HepG2 (cell line): Measurements from ENCODE around the gene GAS6. TPM values are rescaled to one million over a fixed set of nuclear protein-coding genes. Genes with fewer than 3 reads are reported as not detected.

ENCODE experiments used
- ATAC-seq: fragments of 200-7000 bp; cut with Tn5 transposase; 3 replicates; pipeline ENCODE4 v1.9.1; 2020; ENCODE audit warnings: mild to moderate bottlenecking, moderate library complexity
- BruUV-seq: library from RNA; stranded (reverse); fragments of 400-500 nt; replicated peaks from 2 replicates; lab custom pipeline; 2021; lab: Mats Ljungman, UMichigan
- CTCF ChIA-PET: fragments of 300-600 bp; formaldehyde crosslinking; extraction: SDS; loops from one replicate; lab custom pipeline; 2021; ENCODE audit warnings: low total read pairs, inconsistent platforms, low intra/inter-chr PET ratio; lab: Yijun Ruan, JAX
- POLR2A ChIA-PET: fragments of 350-600 bp; sonication (Branson Sonifier 250); formaldehyde crosslinking; loops from one replicate; lab custom pipeline; 2020; ENCODE audit warnings: antibody characterized with exemption, inconsistent platforms; lab: Yijun Ruan, JAX
- DNase-seq: peaks from one replicate; pipeline ENCODE4 v3.0.0-alpha.2; 2015; ENCODE audit warnings: low spot score
- FAIRE-seq: peaks from 3 replicates; lab custom pipeline; 2011; peaks lifted over from hg19 to GRCh38; lab: Jason Lieb, UNC
- H2AFZ ChIP-seq: one replicate; pipeline ENCODE4 v1.6.1; 2011; ENCODE audit warnings: low read length, inconsistent platforms
- H3K27ac ChIP-seq: fragments of 300-600 bp; 3 replicates; pipeline ENCODE4 v1.8.0; 2011; ENCODE audit warnings: mixed run types, mild to moderate bottlenecking, mixed read lengths, low read length, inconsistent platforms; ENCODE audit not compliant: insufficient read depth; ENCODE audit errors: extremely low read length
- H3K27me3 ChIP-seq, 2 experiments: fragments of 200-600 bp in 1 of 2; 2 replicates in 1 of 2; 3 replicates in 1 of 2; pipeline versions ENCODE4 v1.6.0 to v1.8.0; 2011; ENCODE audit warnings: low read length in 2 of 2, mild to moderate bottlenecking in 2 of 2, moderate library complexity in 2 of 2, inconsistent platforms in 1 of 2; ENCODE audit not compliant: insufficient read depth in 2 of 2, control insufficient read depth in 1 of 2
- H3K36me3 ChIP-seq, 2 experiments: fragments of 200-600 bp in 1 of 2; replicated peaks in 1 of 2; 2 replicates in 1 of 2; 3 replicates in 1 of 2; pipeline versions ENCODE4 v1.5.1 to v1.8.0; 2011; ENCODE audit warnings: low read length in 2 of 2, inconsistent platforms in 1 of 2; ENCODE audit not compliant: insufficient read depth in 2 of 2, control insufficient read depth in 1 of 2
- H3K4me1 ChIP-seq: 2 replicates; pipeline ENCODE4 v1.5.1; 2012; ENCODE audit warnings: low read length, inconsistent platforms; ENCODE audit not compliant: insufficient read depth
- H3K4me2 ChIP-seq: 2 replicates; pipeline ENCODE4 v1.6.0; 2011; ENCODE audit warnings: low read depth, low read length, inconsistent platforms
- H3K4me3 ChIP-seq, 3 experiments: fragments of 200-600 bp in 1 of 3; sonication (generic), shearing (Covaris generic) in 1 of 3; replicated peaks in 1 of 3; 2 replicates each; pipeline ENCODE4 v1.5.1; 2011 to 2016; ENCODE audit warnings: low read length in 3 of 3, inconsistent platforms in 2 of 3, low read depth in 2 of 3, mild to moderate bottlenecking in 2 of 3, control low read depth in 1 of 3, mixed read lengths in 1 of 3; ENCODE audit not compliant: insufficient read depth in 1 of 3
- H3K79me2 ChIP-seq: one replicate; pipeline ENCODE4 v1.6.1; 2011; ENCODE audit warnings: low read length, inconsistent platforms; ENCODE audit not compliant: insufficient read depth
- H3K9ac ChIP-seq: 2 replicates; pipeline ENCODE4 v1.6.0; 2011; ENCODE audit warnings: mild to moderate bottlenecking, low read depth, low read length, inconsistent platforms; ENCODE audit not compliant: insufficient read depth
- H3K9me3 ChIP-seq: 2 replicates; pipeline ENCODE4 v1.5.1; 2012; ENCODE audit warnings: mild to moderate bottlenecking, low read length
- H4K20me1 ChIP-seq: 2 replicates; pipeline ENCODE4 v1.6.0; 2011; ENCODE audit warnings: inconsistent platforms, mild to moderate bottlenecking, low read length, moderate library complexity; ENCODE audit not compliant: insufficient read depth
- MLLT10 ChIP-seq: sonication (generic); formaldehyde crosslinking; IDR thresholded peaks from 2 replicates; pipeline ENCODE4 v1.4.0; 2020; ENCODE audit warnings: missing genetic modification reagents
- REXO4 ChIP-seq: sonication (generic); formaldehyde crosslinking; IDR thresholded peaks from 2 replicates; pipeline ENCODE4 v1.8.0; 2022; ENCODE audit warnings: missing genetic modification reagents, mild to moderate bottlenecking, borderline replicate concordance
- SAP130 ChIP-seq: IDR thresholded peaks from 2 replicates; pipeline ENCODE4 v1.6.1; 2016; ENCODE audit warnings: low read depth
- SMARCE1 ChIP-seq: fragments of 450-650 bp; IDR thresholded peaks from 2 replicates; pipeline ENCODE4 v1.6.1; 2017; ENCODE audit warnings: borderline replicate concordance
- SP2 ChIP-seq: sonication (generic); formaldehyde crosslinking; IDR thresholded peaks from 2 replicates; pipeline ENCODE4 v1.5.1; 2020; ENCODE audit warnings: mild to moderate bottlenecking, missing genetic modification reagents
- TBP ChIP-seq: sonication (generic); formaldehyde crosslinking; IDR thresholded peaks from 2 replicates; pipeline ENCODE4 v1.5.0; 2020; ENCODE audit warnings: missing genetic modification reagents
- ZMYM4 ChIP-seq: sonication (generic); formaldehyde crosslinking; IDR thresholded peaks from 2 replicates; pipeline ENCODE4 v1.8.1; 2023; ENCODE audit warnings: mild to moderate bottlenecking, missing genetic modification reagents
- ZNF33B ChIP-seq: sonication (generic); formaldehyde crosslinking; IDR thresholded peaks from 2 replicates; pipeline ENCODE4 v1.5.1; 2020; ENCODE audit warnings: mild to moderate bottlenecking, missing genetic modification reagents
- WGBS: methylation state at CpG from one replicate; pipeline ENCODE4 v1.1.6; 2017; ENCODE audit warnings: low lambda C conversion rate; 5-methylcytosine and 5-hydroxymethylcytosine counted together
- in situ Hi-C: cut with HindIII; loops from 2 replicates; pipeline ENCODE4 v1.10.0; 2017; ENCODE audit warnings: low pct_unique_long_range_greater_than_20kb; ENCODE audit not compliant: extremely low pct_ligation_motif_present
- intact Hi-C: fragments of 100-400 bp; cut with micrococcal nuclease; formaldehyde crosslinking; loops from one replicate; pipeline ENCODE4 v1.10.0; 2022; ENCODE audit not compliant: unreplicated experiment
- polyA plus RNA-seq, 8 experiments: library from polyadenylated mRNA; depleted of rRNA in 3 of 8; stranded (reverse) in 7 of 8; unstranded in 1 of 8; fragments of >200 nt; fragmentation: Illumina TruSeq in 4 of 8; extraction: Trizol in 4 of 8; gene quantifications; 2 replicates each; pipeline versions ENCODE4 v1.2.1 to v1.2.3, GENCODE V29; 2011 to 2016; ENCODE audit warnings: low read depth in 4 of 8, missing spikeins in 1 of 8, mixed read lengths in 1 of 8; ENCODE audit not compliant: insufficient read depth in 1 of 8
- total RNA-seq, 5 experiments: library from RNA; depleted of rRNA; stranded (reverse); fragments of >200 nt; fragmentation: Illumina TruSeq; extraction: Trizol; gene quantifications; 2 replicates each; pipeline ENCODE4 v1.2.3, GENCODE V29; 2016; ENCODE audit warnings: low read depth in 1 of 5
- TF ChIP-seq, protein P1 (sequence below): sonication (generic); formaldehyde crosslinking; IDR thresholded peaks from 2 replicates; pipeline ENCODE4 v1.4.0; 2020; ENCODE audit warnings: mild to moderate bottlenecking, missing genetic modification reagents
- TF ChIP-seq, protein P2 (sequence below): IDR thresholded peaks from 2 replicates; pipeline ENCODE4 v1.6.1; 2012; ENCODE audit warnings: inconsistent platforms
- TF ChIP-seq, protein P3 (sequence below): sonication (generic); formaldehyde crosslinking; IDR thresholded peaks from 2 replicates; pipeline ENCODE4 v1.4.0; 2020; ENCODE audit warnings: missing genetic modification reagents, low read depth, mild to moderate bottlenecking, borderline replicate concordance
- TF ChIP-seq, protein P4 (sequence below): sonication (generic); formaldehyde crosslinking; IDR thresholded peaks from 2 replicates; pipeline ENCODE4 v1.4.0; 2020; ENCODE audit warnings: missing genetic modification reagents, borderline replicate concordance
- TF ChIP-seq, protein P5 (sequence below): sonication (generic); formaldehyde crosslinking; IDR thresholded peaks from 2 replicates; pipeline ENCODE4 v1.8.1; 2022; ENCODE audit warnings: low read depth, mild to moderate bottlenecking, missing genetic modification reagents
- TF ChIP-seq, protein P6 (sequence below): IDR thresholded peaks from 2 replicates; pipeline ENCODE4 v1.6.1; 2016; ENCODE audit warnings: missing compliant biosample characterization, missing genetic modification reagents, borderline replicate concordance

Gene GAS6
- total and polyA plus RNA-seq, 2 of the 13 experiments (the other 11 are each of a cell fraction or from before 2014, with no cell fraction given): 0.09 to 0.24 TPM

DNA sequence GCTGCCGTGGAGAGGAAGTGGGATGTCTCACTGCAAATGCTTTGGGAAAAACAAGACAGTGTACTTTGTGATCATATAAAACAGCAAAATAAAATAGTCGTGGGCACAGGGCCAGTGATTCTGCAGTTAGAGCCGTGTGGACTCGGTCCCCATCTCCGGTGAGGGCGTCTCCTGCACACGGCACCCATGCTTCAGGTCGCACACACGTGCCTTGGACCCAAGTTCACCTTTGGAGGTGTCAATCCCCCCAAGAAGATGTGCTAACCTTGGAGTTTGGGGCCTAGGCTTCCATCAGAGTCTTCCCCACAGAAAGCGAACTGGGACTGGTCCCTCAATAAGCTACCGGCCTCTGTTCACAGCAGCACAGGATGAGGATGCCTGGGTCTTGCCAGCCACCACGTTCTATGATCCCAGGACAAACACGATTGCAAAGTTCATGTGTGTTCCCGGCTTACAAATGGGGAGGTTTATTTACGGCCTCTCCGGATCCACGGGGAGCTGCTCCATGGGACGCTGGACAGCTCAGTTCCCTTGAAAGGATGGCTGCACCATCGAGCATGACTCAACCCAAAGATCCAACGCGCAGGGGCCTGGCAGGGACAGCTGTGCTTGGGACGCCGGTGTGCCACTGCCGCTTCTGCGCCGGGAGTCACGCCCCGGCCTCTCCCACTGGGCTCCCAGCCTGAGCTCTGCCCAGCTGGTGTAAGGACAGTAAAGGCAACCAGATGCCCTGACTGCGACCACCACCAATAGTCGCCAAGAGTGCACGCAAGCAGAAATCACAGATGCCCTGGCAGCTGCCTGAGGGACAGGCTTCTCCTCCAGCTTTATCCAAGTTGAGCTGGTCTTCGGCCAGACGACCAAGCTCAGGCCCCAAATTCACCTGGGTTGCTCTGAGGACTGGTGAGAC lies 8.6 kb downstream of the GAS6 start:
- in situ Hi-C loops: no loop called here

More for the DNA sequence above, 8.6 kb downstream of the GAS6 start:
- Histone ChIP-seq H3K4me3 (no peak overlapping the region), H3K36me3 (no peaks in the 10 kb centered on the region), H3K9ac (no peak overlapping the region), H3K4me2 (no peak overlapping the region), H3K79me2 (no peaks in the 10 kb centered on the region), H3K9me3 (no peaks in the 10 kb centered on the region), H3K27ac (no peak overlapping the region), H2AFZ (no peak overlapping the region), H4K20me1 (no peaks in the 10 kb centered on the region), H3K27me3 (peaks cover 0 to 4% of the 10 kb centered on the region in 2 experiments; a peak in 1 of 5 replicates), H3K4me1 (peaks cover 60% of the 10 kb centered on the region)
- CTCF ChIA-PET: no interaction called here
- intact Hi-C loops: no loop called here
- FAIRE-seq: no peak
- 40% methylated on average over 14 of the region's 33 CpGs for WGBS
- POLR2A ChIA-PET: no interaction called here
- no peak for DNase-seq
- no TSS peak for BruUV-seq
- no peak for ATAC-seq
- TF ChIP-seq, protein P1, sequence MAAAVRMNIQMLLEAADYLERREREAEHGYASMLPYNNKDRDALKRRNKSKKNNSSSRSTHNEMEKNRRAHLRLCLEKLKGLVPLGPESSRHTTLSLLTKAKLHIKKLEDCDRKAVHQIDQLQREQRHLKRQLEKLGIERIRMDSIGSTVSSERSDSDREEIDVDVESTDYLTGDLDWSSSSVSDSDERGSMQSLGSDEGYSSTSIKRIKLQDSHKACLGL (CRISPR knock-in tag): no peak
- TF ChIP-seq REXO4 (no peak), SAP130 (CRISPR knock-in tag) (no peak), SMARCE1 (no peak), ZNF33B (CRISPR knock-in tag) (no peak), TBP (no peak), ZMYM4 (no peak), MLLT10 (CRISPR knock-in tag) (no peak), SP2 (CRISPR knock-in tag) (no peak)
- TF ChIP-seq, protein P2, sequence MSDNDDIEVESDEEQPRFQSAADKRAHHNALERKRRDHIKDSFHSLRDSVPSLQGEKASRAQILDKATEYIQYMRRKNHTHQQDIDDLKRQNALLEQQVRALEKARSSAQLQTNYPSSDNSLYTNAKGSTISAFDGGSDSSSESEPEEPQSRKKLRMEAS: no peak
- TF ChIP-seq, protein P3, sequence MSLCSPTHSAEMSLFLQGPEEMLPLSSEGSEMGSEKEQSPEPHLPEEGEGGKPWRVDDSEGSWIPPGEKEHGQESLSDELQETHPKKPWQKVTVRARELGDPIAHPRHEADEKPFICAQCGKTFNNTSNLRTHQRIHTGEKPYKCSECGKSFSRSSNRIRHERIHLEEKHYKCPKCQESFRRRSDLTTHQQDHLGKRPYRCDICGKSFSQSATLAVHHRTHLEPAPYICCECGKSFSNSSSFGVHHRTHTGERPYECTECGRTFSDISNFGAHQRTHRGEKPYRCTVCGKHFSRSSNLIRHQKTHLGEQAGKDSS (CRISPR knock-in tag): no peak
- TF ChIP-seq, protein P4, sequence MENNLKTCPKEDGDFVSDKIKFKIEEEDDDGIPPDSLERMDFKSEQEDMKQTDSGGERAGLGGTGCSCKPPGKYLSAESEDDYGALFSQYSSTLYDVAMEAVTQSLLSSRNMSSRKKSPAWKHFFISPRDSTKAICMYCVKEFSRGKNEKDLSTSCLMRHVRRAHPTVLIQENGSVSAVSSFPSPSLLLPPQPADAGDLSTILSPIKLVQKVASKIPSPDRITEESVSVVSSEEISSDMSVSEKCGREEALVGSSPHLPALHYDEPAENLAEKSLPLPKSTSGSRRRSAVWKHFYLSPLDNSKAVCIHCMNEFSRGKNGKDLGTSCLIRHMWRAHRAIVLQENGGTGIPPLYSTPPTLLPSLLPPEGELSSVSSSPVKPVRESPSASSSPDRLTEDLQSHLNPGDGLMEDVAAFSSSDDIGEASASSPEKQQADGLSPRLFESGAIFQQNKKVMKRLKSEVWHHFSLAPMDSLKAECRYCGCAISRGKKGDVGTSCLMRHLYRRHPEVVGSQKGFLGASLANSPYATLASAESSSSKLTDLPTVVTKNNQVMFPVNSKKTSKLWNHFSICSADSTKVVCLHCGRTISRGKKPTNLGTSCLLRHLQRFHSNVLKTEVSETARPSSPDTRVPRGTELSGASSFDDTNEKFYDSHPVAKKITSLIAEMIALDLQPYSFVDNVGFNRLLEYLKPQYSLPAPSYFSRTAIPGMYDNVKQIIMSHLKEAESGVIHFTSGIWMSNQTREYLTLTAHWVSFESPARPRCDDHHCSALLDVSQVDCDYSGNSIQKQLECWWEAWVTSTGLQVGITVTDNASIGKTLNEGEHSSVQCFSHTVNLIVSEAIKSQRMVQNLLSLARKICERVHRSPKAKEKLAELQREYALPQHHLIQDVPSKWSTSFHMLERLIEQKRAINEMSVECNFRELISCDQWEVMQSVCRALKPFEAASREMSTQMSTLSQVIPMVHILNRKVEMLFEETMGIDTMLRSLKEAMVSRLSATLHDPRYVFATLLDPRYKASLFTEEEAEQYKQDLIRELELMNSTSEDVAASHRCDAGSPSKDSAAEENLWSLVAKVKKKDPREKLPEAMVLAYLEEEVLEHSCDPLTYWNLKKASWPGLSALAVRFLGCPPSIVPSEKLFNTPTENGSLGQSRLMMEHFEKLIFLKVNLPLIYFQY: no peak
- TF ChIP-seq, protein P5, sequence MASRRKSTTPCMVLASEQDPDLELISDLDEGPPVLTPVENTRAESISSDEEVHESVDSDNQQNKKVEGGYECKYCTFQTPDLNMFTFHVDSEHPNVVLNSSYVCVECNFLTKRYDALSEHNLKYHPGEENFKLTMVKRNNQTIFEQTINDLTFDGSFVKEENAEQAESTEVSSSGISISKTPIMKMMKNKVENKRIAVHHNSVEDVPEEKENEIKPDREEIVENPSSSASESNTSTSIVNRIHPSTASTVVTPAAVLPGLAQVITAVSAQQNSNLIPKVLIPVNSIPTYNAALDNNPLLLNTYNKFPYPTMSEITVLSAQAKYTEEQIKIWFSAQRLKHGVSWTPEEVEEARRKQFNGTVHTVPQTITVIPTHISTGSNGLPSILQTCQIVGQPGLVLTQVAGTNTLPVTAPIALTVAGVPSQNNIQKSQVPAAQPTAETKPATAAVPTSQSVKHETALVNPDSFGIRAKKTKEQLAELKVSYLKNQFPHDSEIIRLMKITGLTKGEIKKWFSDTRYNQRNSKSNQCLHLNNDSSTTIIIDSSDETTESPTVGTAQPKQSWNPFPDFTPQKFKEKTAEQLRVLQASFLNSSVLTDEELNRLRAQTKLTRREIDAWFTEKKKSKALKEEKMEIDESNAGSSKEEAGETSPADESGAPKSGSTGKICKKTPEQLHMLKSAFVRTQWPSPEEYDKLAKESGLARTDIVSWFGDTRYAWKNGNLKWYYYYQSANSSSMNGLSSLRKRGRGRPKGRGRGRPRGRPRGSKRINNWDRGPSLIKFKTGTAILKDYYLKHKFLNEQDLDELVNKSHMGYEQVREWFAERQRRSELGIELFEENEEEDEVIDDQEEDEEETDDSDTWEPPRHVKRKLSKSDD (CRISPR knock-in tag): no peak
- TF ChIP-seq, protein P6, sequence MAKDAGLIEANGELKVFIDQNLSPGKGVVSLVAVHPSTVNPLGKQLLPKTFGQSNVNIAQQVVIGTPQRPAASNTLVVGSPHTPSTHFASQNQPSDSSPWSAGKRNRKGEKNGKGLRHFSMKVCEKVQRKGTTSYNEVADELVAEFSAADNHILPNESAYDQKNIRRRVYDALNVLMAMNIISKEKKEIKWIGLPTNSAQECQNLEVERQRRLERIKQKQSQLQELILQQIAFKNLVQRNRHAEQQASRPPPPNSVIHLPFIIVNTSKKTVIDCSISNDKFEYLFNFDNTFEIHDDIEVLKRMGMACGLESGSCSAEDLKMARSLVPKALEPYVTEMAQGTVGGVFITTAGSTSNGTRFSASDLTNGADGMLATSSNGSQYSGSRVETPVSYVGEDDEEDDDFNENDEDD (CRISPR knock-in tag): no peak
